ENCODE data around the gene SNRNP200. TPM values are rescaled to one million over a fixed set of nuclear protein-coding genes. Genes with fewer than 3 reads are reported as not detected.
A peak's percentile ranks its signal among the peaks of the same experiment; 100 is the strongest.

Gene SNRNP200
- polyA plus RNA-seq, 1 donor (not counting 4 experiments of a cell fraction or from before 2014, with no cell fraction given): 78.4 TPM

DNA sequence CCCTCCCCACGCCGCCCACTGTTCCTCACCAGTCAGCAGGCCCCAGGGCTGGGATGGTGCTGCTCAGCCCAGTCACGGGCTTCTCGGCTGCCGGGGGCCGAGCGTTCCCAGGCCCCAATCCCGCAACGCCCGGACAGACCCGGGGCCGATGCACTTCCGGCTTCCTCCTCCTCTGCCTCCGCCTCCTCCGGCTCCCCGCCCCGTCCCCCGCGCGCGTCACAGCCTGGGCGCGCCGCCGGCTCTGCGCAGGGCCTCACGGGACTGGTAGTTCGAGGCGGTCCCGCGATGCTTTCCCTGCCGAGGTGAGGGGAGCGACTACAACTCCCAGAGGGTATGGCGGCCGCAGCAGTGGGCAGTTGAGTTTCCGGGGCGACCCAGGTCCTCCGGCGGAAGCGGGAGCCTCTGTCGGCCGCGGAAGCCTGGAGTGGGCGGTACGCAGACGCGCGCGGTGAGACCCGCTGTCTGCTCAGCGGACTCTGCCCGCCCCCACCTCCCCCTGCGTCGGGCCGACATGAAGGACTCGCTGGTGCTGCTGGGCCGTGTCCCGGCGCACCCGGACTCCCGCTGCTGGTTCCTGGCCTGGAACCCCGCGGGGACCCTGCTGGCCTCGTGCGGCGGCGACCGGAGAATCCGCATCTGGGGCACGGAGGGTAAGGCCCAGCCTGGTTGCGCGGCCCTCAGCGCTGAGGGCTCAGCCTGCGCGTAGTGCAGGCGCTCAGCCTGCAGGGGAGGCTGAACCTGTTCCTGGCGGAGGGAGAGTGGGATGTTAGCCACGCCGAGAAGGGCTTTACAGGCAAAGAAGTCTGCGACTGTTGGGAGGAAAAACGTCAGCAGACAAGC is 39.3 kb downstream of the SNRNP200 start, which contains the start of the genes CIAO1 and TMEM127:
CIAO1 (plus strand) TSS at position 386 of the 840 bp plus-strand sequence; CDS start at position 512, 126 bp downstream.
TMEM127 (minus strand) TSS at position 158 of the 840 bp plus-strand sequence. CDS start 616 bp downstream, outside the sequence.
- dilution Hi-C loops (cut with MboI; ENCODE audit: extremely low pct_ligation_motif_present, low sequenced_read_pairs): no loop called here
- H4K20me1 ChIP-seq (ENCODE audit: control insufficient read depth, extremely low read depth, insufficient read depth, low read length): peaks cover 1% of the 10 kb centered on the region
- peak within 1 kb of the TSS; percentile 72 for H3K27ac ChIP-seq (ENCODE audit: control insufficient read depth, insufficient read depth, low read length)
- peak within 1 kb of the TSS; percentile 90 to 100 (median 97) for H3K4me3 ChIP-seq (ENCODE audit: control insufficient read depth in 2 of 3, extremely low read depth in 1 of 3, insufficient read depth in 2 of 3, low read depth in 1 of 3, low read length in 3 of 3)
- no peaks in the 10 kb centered on the region for H3K27me3 ChIP-seq (ENCODE audit: control insufficient read depth, extremely low read depth, insufficient read depth, low read length)
- H3K9me3 ChIP-seq (ENCODE audit: control insufficient read depth, low read depth, low read length): no peaks in the 10 kb centered on the region
- DNase-seq (ENCODE audit: low read depth, low spot score) (peak; percentile 58), FAIRE-seq (no peak)
- H3K4me1 ChIP-seq (ENCODE audit: control insufficient read depth, extremely low read depth, insufficient read depth, low read length): peaks cover 27% of the 10 kb centered on the region
- TF ChIP-seq EZH2 (IDR thresholded peaks at IDR 0.05; ENCODE audit: low read length): no peak
- TF ChIP-seq, protein P1, sequence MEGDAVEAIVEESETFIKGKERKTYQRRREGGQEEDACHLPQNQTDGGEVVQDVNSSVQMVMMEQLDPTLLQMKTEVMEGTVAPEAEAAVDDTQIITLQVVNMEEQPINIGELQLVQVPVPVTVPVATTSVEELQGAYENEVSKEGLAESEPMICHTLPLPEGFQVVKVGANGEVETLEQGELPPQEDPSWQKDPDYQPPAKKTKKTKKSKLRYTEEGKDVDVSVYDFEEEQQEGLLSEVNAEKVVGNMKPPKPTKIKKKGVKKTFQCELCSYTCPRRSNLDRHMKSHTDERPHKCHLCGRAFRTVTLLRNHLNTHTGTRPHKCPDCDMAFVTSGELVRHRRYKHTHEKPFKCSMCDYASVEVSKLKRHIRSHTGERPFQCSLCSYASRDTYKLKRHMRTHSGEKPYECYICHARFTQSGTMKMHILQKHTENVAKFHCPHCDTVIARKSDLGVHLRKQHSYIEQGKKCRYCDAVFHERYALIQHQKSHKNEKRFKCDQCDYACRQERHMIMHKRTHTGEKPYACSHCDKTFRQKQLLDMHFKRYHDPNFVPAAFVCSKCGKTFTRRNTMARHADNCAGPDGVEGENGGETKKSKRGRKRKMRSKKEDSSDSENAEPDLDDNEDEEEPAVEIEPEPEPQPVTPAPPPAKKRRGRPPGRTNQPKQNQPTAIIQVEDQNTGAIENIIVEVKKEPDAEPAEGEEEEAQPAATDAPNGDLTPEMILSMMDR (optimal IDR thresholded peaks at IDR 0.05 in 1 of 3, IDR thresholded peaks at IDR 0.05 in 1 of 3, conservative IDR thresholded peaks at IDR 0.05 in 1 of 3; ENCODE audit: extremely low read depth in 1 of 3, insufficient read depth in 2 of 3, low read length in 3 of 3): peak; percentile 14 to 41 (median 36)
- peaks cover 20 to 25% of the 10 kb centered on the region in 2 experiments for H3K36me3 ChIP-seq (ENCODE audit: control insufficient read depth in 2 of 2, extremely low read depth in 1 of 2, insufficient read depth in 2 of 2, low read length in 2 of 2)
- peak within 1 kb of the TSS; percentile 85 for H3K9ac ChIP-seq (ENCODE audit: control insufficient read depth, extremely low read depth, insufficient read depth, low read length)
- peak within 1 kb of the TSS; percentile 91 for H2AFZ ChIP-seq (ENCODE audit: control insufficient read depth, low read length)
- peaks cover 5% of the 10 kb centered on the region for H3K9me1 ChIP-seq (ENCODE audit: control insufficient read depth, extremely low read depth, insufficient read depth, low read length)
- H3K4me2 ChIP-seq (ENCODE audit: control insufficient read depth, extremely low read depth, insufficient read depth, low read depth, low read length): peak within 1 kb of the TSS; percentile 85
- H3K79me2 ChIP-seq (ENCODE audit: control insufficient read depth, insufficient read depth, low read length): peaks cover 54% of the 10 kb centered on the region

DNA sequence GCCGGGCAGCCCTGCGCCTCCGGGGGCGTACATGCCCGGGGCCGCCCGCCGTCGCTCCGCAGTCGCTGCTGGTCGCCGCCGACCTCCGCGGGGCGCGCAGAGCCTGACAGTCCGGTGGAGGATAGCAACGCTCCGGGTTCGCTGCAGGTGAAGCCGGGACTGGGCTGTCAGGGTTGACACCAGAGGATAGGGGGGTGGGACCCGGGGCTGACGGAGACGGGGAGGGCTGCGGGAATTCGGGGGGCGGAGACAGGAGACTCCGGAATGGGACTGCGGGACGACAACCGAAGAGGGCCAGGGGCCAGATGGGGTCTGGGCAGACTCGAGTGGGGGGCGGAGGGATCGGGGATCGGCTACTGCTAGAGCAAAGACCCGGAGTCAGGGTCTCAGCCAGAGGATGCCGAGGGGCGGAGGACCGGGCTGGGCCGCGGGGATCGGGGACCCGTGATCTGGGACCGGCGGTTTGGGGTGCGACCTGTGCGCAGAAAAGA is 40.0 kb downstream of the SNRNP200 start:
- no peak for DNase-seq (ENCODE audit: low read depth, low spot score)
- Histone ChIP-seq H2AFZ (ENCODE audit: control insufficient read depth, low read length) (peak overlapping the region; percentile 91), H3K36me3 (ENCODE audit: control insufficient read depth in 2 of 2, extremely low read depth in 1 of 2, insufficient read depth in 2 of 2, low read length in 2 of 2) (peaks cover 18 to 20% of the 10 kb centered on the region in 2 experiments), H3K4me3 (ENCODE audit: control insufficient read depth in 2 of 3, extremely low read depth in 1 of 3, insufficient read depth in 2 of 3, low read depth in 1 of 3, low read length in 3 of 3) (peak overlapping the region; percentile 41 to 97 (median 90)), H3K9me1 (ENCODE audit: control insufficient read depth, extremely low read depth, insufficient read depth, low read length) (peaks cover 5% of the 10 kb centered on the region), H3K9ac (ENCODE audit: control insufficient read depth, extremely low read depth, insufficient read depth, low read length) (peak overlapping the region; percentile 85), H3K27me3 (ENCODE audit: control insufficient read depth, extremely low read depth, insufficient read depth, low read length) (no peaks in the 10 kb centered on the region), H3K9me3 (ENCODE audit: control insufficient read depth, low read depth, low read length) (no peaks in the 10 kb centered on the region), H3K27ac (ENCODE audit: control insufficient read depth, insufficient read depth, low read length) (peak overlapping the region; percentile 61), H3K4me1 (ENCODE audit: control insufficient read depth, extremely low read depth, insufficient read depth, low read length) (peaks cover 33% of the 10 kb centered on the region), H3K79me2 (ENCODE audit: control insufficient read depth, insufficient read depth, low read length) (peaks cover 57% of the 10 kb centered on the region), H3K4me2 (ENCODE audit: control insufficient read depth, extremely low read depth, insufficient read depth, low read depth, low read length) (peak overlapping the region; percentile 58), H4K20me1 (ENCODE audit: control insufficient read depth, extremely low read depth, insufficient read depth, low read length) (peaks cover 3% of the 10 kb centered on the region)
- dilution Hi-C loops (cut with MboI; ENCODE audit: extremely low pct_ligation_motif_present, low sequenced_read_pairs): no loop called here
- no peak for TF ChIP-seq EZH2 (IDR thresholded peaks at IDR 0.05; ENCODE audit: low read length)
- TF ChIP-seq, protein P1 (optimal IDR thresholded peaks at IDR 0.05 in 1 of 3, IDR thresholded peaks at IDR 0.05 in 1 of 3, conservative IDR thresholded peaks at IDR 0.05 in 1 of 3; ENCODE audit: extremely low read depth in 1 of 3, insufficient read depth in 2 of 3, low read length in 3 of 3): no peak
- no peak for FAIRE-seq
